ENCODE results near the gene LRRC3.

Gene LRRC3

DNA sequence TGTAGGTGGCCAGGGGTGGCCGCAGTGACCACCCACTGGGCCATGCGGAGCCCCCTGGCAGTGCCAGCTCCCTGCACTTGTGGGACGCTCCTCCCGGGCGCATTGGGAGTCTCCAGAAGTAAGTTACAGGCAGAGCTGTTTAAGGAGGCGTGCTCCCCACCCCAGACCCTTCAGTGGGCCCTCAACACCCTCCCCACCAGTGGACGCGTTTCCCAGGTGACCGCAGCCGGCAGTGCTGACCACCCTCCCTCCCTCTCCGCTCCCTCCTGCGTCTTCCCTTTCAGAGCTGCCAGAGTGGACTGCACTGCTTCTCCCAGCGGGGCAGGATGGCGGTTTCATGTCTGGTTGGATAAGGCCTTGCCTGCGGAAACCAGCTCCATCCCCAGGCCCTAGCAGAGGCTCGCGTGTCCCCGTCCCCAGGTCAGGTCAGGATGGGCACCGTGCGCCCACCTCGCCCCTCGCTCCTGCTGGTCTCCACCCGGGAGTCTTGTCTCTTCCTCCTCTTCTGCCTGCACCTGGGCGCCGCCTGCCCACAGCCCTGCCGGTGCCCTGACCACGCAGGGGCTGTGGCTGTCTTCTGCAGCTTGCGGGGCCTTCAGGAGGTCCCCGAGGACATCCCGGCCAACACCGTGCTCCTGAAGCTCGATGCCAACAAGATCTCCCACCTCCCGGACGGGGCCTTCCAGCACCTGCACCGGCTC, 1.1 kb downstream of the LRRC3 start:
- TF ChIP-seq MYC (IDR thresholded peaks at IDR 0.05; ENCODE audit: low read depth, low read length) = no peak
- no peak for TF ChIP-seq POLR2A (IDR thresholded peaks at IDR 0.05; ENCODE audit: extremely low read depth, insufficient read length)
- TF ChIP-seq, protein P1, sequence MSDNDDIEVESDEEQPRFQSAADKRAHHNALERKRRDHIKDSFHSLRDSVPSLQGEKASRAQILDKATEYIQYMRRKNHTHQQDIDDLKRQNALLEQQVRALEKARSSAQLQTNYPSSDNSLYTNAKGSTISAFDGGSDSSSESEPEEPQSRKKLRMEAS (IDR thresholded peaks at IDR 0.05; ENCODE audit: low read depth, low read length) = no peak
- TF ChIP-seq, protein P2, sequence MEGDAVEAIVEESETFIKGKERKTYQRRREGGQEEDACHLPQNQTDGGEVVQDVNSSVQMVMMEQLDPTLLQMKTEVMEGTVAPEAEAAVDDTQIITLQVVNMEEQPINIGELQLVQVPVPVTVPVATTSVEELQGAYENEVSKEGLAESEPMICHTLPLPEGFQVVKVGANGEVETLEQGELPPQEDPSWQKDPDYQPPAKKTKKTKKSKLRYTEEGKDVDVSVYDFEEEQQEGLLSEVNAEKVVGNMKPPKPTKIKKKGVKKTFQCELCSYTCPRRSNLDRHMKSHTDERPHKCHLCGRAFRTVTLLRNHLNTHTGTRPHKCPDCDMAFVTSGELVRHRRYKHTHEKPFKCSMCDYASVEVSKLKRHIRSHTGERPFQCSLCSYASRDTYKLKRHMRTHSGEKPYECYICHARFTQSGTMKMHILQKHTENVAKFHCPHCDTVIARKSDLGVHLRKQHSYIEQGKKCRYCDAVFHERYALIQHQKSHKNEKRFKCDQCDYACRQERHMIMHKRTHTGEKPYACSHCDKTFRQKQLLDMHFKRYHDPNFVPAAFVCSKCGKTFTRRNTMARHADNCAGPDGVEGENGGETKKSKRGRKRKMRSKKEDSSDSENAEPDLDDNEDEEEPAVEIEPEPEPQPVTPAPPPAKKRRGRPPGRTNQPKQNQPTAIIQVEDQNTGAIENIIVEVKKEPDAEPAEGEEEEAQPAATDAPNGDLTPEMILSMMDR (IDR thresholded peaks at IDR 0.05; ENCODE audit: low read depth, low read length) = no peak
- DNase-seq (ENCODE audit: low read depth) = no peak
- no peak overlapping the region for H3K4me3 ChIP-seq (ENCODE audit: low read depth, low read length)

DNA sequence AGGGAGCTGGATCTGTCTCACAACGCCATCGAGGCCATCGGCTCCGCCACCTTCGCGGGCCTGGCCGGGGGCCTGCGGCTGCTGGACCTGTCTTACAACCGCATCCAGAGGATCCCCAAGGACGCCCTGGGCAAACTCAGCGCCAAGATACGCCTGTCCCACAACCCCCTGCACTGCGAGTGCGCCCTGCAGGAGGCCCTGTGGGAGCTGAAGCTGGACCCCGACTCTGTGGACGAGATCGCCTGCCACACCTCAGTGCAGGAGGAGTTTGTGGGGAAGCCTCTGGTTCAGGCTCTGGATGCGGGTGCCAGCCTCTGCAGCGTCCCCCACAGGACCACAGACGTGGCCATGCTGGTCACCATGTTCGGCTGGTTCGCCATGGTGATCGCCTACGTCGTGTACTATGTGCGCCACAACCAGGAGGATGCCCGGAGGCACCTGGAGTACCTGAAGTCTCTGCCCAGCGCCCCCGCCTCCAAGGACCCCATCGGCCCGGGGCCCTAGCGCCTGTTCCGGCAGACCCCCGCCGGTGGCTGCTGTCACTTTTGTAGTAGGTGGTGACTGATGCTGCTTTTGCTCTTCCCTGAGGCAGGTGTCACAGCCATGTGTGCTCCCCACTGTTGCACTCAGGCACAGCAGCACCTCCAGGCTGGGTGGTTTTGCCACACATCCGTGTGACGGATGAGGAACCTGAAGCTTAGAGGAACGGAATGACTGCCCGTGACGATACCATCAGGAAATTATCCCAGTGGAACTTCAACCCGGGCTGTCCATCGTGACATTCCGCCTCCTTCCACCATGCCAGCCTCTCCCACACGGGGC, 1.8 kb downstream of the LRRC3 start:
- TF ChIP-seq, protein P1 (IDR thresholded peaks at IDR 0.05; ENCODE audit: low read depth, low read length) = no peak
- TF ChIP-seq, protein P2 (IDR thresholded peaks at IDR 0.05; ENCODE audit: low read depth, low read length) = no peak
- no peak for TF ChIP-seq MYC (IDR thresholded peaks at IDR 0.05; ENCODE audit: low read depth, low read length)
- no peak for TF ChIP-seq POLR2A (IDR thresholded peaks at IDR 0.05; ENCODE audit: extremely low read depth, insufficient read length)
- no peak for DNase-seq (ENCODE audit: low read depth)

DNA sequence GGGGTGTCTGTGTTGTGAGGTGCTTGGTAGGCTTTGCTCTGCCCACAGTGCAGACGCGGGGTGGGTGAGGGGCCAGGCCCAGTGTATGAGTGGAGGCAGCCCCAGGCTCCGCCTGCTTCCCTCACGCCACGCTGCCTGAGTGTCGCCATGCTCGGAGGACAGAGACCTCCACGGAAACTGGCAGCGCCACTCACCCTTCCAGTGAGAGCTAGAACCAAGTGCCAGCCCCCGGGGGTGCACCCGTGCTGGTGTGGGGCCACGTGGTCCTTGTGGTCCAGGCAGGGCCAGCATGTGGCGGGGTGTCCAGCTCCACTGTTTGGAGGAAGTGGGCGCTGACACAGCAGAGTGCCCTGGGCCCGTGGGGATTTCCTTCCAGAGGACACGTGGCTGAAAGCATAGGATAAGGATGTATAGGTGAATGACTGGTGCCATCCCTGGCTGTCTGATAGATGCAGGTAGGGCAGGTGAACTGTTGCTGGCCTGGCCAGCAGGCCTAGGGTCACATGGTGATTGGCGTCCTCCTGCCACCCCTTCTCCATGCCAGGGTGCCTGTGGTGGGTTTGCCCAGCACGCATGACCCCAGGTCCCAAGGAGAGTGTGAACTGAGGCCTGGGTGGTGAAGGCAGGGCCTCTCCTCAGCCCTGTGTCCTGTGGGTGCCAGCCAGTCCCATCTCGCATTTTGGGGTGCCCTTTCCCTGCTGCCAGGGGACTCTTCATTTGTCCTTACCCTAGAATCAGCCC, 3.8 kb downstream of the LRRC3 start:
- TF ChIP-seq, protein P2 (IDR thresholded peaks at IDR 0.05; ENCODE audit: low read depth, low read length) = no peak
- TF ChIP-seq, protein P1 (IDR thresholded peaks at IDR 0.05; ENCODE audit: low read depth, low read length) = 0 out of 2 replicates have a peak, but pooled peaks have one; percentile 10
- no peak overlapping the region for H3K4me3 ChIP-seq (ENCODE audit: low read depth, low read length)
- no peak for DNase-seq (ENCODE audit: low read depth)

More for the DNA sequence above, 1.8 kb downstream of the LRRC3 start:
- H3K4me3 ChIP-seq (ENCODE audit: low read depth, low read length) = no peak overlapping the region

DNA sequence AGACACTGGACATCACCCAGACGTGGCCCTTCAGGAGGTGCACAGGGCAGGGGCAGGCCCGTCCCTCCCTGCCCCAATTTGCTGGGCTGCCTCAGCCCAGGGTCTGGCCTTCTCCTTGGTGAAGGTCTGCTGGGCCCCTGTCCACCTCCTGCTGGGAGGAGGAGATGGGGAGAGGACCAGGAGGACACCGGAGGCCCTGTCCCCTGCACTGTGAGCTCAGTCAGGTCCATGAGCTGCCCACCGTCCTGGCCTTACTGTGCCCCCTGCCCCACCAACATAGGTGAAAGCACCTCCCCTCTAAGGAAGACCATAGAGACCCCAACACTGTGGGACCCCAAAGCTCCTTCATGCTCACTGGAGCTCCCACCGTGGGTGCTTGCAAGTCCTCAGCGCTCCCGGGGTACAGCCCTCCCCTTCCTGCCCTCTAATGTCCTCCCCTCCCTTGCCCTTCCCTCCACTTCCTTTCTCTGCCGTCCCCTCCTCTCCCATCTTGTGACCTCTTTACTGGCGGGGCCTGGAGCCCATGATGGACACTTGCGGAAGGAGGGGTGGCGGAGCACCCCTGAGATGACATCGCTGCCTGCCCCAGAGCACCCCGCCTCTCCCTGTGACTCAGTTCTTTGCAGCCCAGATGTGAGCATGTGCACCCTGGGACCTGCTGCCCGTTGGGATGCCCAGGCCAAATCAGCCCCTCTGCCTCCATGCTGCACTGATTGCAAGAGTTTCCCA, 4.6 kb downstream of the LRRC3 start:
- H3K4me3 ChIP-seq (ENCODE audit: low read depth, low read length) = no peak overlapping the region
- TF ChIP-seq, protein P1 (IDR thresholded peaks at IDR 0.05; ENCODE audit: low read depth, low read length) = no peak
- TF ChIP-seq, protein P2 (IDR thresholded peaks at IDR 0.05; ENCODE audit: low read depth, low read length) = no peak
- no peak for TF ChIP-seq MYC (IDR thresholded peaks at IDR 0.05; ENCODE audit: low read depth, low read length)
- no peak for TF ChIP-seq POLR2A (IDR thresholded peaks at IDR 0.05; ENCODE audit: extremely low read depth, insufficient read length)
- no peak for DNase-seq (ENCODE audit: low read depth)

DNA sequence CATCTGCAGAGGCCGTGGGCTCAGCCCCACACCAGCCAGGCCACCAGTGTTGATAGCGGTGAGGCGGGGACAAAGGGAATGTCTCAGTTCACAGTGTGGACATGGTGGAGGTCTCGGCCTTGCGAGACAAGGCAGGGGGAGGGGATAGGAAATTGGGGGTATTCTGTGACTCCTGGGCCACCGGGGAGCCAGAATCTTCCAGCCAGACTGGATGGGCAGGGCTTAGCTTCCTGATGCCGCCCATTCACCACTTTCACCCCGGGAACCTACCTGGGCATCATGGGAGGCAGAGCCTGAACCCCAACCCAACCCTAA, 5.1 kb downstream of the LRRC3 start:
- TF ChIP-seq, protein P1 (IDR thresholded peaks at IDR 0.05; ENCODE audit: low read depth, low read length) = no peak
- TF ChIP-seq POLR2A (IDR thresholded peaks at IDR 0.05; ENCODE audit: extremely low read depth, insufficient read length) (no peak), MYC (IDR thresholded peaks at IDR 0.05; ENCODE audit: low read depth, low read length) (no peak)
- TF ChIP-seq, protein P2 (IDR thresholded peaks at IDR 0.05; ENCODE audit: low read depth, low read length) = no peak
- H3K4me3 ChIP-seq (ENCODE audit: low read depth, low read length) = no peak overlapping the region
- no peak for DNase-seq (ENCODE audit: low read depth)
